GM13976 (cell line): ENCODE data around the gene C6orf132.

ENCODE experiments used
- DNase-seq: peaks from one replicate; pipeline ENCODE4 v3.0.0; 2012; ENCODE audit warnings: low spot score
- in situ Hi-C: fragments of 300-500 bp; cut with MboI; formaldehyde crosslinking; loops from one replicate; pipeline ENCODE4 v1.12.0; 2022; ENCODE audit warnings: low sequenced_read_pairs, mixed read lengths, inconsistent platforms; ENCODE audit not compliant: unreplicated experiment
- TF ChIP-seq, protein P1 (sequence below): IDR thresholded peaks from 2 replicates; pipeline ENCODE4 v1.5.1; 2012; ENCODE audit warnings: borderline replicate concordance, mild to moderate bottlenecking; ENCODE audit not compliant: insufficient read depth; ENCODE audit errors: extremely low read depth, missing control alignments, control extremely low read depth

The C6orf132 gene

DNA sequence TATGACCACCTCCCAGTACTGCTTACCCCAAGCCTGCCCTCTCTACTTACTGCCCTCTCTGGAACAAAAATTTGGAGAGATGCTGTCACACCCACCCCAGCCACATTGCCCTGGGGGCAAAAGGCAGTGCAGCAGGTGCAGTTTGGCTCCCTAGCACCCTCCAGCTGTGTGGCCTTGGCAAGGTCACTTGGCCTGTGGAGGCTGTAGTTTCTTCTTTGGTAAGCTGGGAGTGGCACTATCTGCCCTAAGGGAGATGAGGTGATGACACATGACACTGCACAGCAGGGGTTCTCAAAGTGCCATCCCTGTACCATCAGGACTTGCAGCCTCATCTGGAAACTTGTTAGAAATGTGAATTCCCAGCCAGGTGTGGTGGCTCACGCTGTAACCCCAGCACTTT is 47.3 kb downstream of the C6orf132 start:
- in situ Hi-C loops: no loop called here
- TF ChIP-seq, protein P1, sequence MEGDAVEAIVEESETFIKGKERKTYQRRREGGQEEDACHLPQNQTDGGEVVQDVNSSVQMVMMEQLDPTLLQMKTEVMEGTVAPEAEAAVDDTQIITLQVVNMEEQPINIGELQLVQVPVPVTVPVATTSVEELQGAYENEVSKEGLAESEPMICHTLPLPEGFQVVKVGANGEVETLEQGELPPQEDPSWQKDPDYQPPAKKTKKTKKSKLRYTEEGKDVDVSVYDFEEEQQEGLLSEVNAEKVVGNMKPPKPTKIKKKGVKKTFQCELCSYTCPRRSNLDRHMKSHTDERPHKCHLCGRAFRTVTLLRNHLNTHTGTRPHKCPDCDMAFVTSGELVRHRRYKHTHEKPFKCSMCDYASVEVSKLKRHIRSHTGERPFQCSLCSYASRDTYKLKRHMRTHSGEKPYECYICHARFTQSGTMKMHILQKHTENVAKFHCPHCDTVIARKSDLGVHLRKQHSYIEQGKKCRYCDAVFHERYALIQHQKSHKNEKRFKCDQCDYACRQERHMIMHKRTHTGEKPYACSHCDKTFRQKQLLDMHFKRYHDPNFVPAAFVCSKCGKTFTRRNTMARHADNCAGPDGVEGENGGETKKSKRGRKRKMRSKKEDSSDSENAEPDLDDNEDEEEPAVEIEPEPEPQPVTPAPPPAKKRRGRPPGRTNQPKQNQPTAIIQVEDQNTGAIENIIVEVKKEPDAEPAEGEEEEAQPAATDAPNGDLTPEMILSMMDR: no peak
- DNase-seq: no peak

DNA sequence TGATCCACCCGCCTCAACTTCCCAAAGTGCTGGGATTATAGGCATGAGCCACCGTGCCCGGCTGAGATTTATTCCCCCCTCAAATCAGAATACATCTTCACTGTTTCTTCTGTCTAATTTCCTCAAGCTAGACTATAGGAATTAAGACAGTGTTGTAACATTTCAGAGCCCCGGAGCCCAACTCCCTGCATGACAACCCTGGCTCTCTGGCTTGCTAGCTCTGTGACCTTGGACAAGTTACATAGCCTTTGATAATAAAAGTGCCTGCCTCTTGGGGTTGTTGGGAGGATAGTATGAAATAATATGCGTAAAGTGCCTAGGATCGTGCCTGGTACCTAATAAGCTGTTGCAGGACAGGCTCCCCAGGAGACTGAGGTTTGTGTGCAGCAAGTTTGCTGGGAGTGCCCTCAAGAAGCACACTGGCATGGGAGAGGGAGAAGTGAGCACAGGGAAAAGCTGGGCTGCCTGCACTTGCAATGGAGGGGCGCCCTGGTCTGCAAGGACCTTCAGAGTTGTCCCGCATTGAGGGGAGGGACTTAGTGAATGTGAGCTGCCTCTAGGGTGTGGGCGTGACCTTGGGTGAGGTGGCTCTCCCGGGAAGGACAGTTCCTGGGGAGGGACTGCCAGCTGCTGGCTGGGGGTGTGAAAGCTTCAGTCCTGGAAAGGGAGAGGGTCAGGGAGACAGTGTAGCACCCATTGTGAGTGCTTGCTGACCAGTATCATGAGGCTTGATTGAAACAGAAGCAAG is 48.7 kb downstream of the C6orf132 start:
- TF ChIP-seq, protein P1: no peak
- DNase-seq: no peak
- in situ Hi-C loops: no loop called here

DNA sequence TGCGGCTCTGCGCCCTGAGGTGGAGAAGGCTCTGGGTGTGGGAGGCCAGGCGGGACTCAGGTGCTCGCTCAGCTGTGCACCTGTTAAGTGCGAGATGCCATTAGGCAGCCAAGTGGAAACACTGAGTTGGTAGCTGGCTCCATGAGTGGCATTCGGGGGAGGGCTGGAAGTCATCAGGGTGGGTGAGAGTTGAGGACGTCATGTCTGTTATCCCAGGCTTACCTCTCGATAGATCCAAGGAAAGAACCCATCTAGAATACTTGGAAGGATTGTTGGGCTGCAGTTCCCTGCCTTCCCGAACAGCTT is 50.7 kb downstream of the C6orf132 start:
- in situ Hi-C loops: no loop called here
- DNase-seq: no peak
- TF ChIP-seq, protein P1: no peak

DNA sequence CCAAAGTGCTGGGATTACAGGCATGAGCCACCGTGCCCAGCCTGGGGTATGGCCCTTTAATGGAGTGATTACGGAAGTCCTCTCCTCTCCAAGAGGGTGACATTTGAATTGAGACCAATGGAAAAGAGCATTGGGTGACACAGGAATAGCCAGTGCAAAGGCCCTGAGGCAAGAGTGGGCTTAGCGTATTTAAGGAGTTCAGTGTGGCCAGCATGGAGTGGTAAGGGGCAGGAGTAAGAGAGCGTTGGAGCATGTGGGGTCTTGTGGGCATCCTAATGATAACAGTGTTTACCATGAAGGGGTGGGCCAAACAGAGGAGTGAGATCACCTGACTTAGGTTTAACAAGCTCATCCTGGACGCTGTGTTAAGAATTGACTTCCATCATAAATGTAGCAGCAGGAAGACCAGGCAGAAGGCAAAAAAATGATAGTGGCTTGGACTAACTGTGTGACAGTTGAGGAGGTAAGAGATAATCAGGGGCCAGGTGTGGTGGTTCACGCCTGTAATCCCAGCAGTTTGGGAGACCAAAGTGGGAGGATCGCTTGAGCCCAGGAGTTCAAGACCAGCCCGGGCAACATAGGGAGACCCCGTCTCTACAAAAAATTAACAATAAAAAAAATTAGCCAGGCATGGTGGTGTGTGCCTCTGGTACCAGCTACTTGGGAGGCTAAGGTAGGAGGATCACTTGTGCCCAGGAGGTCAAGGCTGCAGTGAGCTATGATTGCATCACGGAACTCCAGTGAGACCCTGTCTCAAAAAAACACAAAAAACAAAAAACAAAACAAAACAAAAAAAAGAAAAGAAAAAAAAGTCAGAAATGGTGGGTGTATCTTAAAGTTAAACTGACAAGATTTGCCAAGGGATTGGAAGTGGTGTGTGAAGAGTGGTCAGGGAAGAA is 51.4 kb downstream of the C6orf132 start:
- DNase-seq: no peak
- TF ChIP-seq, protein P1: no peak
- in situ Hi-C loops: no loop called here

DNA sequence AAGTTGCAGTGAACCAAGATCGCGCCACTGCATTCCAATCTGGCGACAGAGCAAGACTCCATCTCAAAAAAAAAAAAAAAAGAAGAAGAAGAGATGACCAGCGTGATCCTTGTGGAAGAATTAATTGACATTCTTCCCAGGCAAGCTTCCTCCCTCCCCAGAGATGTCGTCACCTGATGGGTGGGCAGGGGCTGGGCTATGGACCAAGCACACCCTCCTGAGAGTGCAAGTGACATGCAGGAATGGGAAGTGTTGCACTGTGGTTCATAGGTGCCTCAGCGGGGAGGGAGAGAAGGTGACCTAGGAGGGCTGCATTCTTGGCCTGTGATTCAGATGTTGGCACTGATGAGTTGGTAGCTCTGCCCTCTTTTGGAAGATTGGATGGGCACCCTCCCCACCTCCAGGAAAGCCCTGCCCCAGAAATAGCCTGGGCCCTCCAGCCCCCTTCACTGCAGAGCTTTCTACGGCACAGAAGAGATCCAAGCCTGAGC is 54.3 kb downstream of the C6orf132 start:
- in situ Hi-C loops: no loop called here
- DNase-seq: no peak
- TF ChIP-seq, protein P1: no peak

DNA sequence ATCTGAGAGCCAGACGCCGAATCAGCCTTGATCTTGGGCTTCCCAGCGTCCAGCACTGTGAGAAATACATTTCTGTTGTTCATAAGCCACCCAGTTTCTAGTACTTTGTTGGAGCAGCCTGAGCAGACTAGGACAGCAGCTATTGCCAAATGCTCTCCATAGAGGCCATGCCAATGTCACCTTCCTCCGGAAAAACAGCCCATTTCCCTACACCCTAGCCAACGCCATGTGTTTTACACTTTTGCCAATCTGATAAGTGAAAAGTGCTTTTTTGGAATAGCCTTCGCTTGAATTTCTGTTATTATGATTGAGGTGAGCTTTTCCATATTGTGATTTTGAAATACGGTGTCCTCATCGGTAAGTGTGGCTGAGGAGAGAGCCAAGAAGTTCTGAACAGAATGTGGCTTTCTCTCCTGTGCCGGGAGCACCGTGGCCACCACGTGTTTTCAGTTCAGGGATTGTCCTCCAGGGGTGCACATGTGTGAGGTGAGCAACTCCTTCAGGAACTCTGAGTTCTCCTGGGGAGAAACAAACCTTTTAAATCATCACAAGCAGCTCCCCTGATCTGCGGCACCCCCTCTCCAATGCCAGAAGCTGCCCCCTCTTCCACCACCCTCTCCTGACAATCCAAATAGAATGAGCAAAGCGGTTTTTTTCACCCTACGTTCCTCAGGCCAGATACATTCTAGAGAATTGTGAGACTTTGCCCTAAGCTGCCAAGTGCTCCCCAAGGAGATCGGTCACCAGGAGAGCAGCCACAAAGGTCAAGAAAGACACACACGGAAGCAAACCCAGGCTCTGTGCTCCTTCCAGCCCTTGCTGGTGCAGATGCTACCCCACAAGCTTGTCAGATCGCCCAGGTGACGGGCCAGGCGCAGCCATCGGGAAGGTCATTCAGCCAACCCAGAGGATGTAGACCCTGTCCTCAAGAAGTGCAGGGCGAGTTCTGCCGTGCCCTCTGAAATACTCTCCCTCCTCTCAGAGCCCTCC is 56.1 kb downstream of the C6orf132 start:
- TF ChIP-seq, protein P1: no peak
- in situ Hi-C loops: no loop called here
- no peak for DNase-seq
